Measurements from ENCODE around the gene B9D1. TPM values are rescaled to one million over a fixed set of nuclear protein-coding genes. Genes with fewer than 3 reads are reported as not detected.
A peak's percentile ranks its signal among the peaks of the same experiment; 100 is the strongest.

B9D1 gene
- total RNA-seq, 2 donors from 2014 or later: 4.5 to 7.5 TPM

DNA sequence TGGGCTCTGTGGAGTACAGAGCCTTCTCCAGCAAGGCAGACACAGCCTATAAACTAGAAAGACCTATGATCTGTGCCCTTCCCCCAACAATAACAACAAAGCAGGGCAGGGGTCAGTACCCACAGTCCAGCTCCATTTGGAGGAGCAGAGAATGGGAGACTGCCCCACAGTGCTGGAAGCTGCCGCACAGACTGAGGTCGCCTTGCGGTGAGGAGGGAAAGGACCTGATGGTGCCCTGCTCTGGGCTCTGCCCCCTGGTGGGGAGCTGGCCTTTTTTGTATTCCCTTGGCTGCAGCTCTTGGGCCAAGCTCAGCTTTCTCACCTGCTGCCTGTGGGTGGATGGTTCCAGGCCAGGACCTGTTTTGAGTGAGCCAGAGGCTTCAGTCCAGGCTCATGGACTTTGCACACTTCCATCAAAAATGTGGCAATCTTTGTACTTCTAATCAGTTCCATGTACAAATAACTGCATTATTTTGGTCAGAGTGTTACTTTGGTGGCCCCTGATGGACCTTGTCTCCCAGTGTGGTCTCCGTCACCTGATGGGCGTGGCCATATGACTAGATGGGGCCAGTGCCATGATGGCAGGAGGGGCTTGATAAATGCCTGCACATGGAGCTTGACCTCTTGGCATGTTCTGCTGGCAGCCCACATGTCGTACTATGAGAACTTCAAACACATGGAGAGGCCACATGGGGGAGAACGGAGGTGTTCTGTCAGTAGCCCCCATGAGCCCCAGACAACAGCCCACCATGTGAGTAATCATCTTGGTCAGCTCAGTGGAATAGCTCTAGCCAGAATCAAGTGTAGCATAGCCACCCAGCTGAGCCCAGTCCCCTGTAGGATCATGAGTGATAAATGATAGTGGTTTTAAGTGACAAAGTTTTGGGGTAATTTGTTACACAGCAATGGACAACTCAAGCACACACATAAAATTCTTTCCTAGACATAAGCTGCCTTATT is 24.2 kb downstream of the B9D1 start:
- DNase-seq (ENCODE audit: low spot score in 2 of 2) (peak in 1 of 2 donors; percentile 67), ATAC-seq (peak; percentile 84 to 91)
- no peaks in the 10 kb centered on the region for H3K36me3 Mint-ChIP-seq
- no peaks in the 10 kb centered on the region for H3K9me3 Mint-ChIP-seq
- no peak overlapping the region for H3K27ac Mint-ChIP-seq

- DNase-seq (ENCODE audit: low spot score in 2 of 2) (no peak), ATAC-seq (peak in 1 of 2 donors; percentile 7)
- Mint-ChIP-seq H3K9me3 (no peaks in the 10 kb centered on the region), H3K27ac (no peak overlapping the region), H3K36me3 (no peaks in the 10 kb centered on the region)
These were observed 24.9 kb downstream of the B9D1 start for GRCh38 chr17:19337712-19338023.

GRCh38 chr17:19336938-19337711 is 25.4 kb downstream of the B9D1 start:
- no peak for DNase-seq (ENCODE audit: low spot score in 2 of 2)
- Mint-ChIP-seq H3K27ac (no peak overlapping the region), H3K9me3 (no peaks in the 10 kb centered on the region), H3K36me3 (no peaks in the 10 kb centered on the region)
- no peak for ATAC-seq

DNA sequence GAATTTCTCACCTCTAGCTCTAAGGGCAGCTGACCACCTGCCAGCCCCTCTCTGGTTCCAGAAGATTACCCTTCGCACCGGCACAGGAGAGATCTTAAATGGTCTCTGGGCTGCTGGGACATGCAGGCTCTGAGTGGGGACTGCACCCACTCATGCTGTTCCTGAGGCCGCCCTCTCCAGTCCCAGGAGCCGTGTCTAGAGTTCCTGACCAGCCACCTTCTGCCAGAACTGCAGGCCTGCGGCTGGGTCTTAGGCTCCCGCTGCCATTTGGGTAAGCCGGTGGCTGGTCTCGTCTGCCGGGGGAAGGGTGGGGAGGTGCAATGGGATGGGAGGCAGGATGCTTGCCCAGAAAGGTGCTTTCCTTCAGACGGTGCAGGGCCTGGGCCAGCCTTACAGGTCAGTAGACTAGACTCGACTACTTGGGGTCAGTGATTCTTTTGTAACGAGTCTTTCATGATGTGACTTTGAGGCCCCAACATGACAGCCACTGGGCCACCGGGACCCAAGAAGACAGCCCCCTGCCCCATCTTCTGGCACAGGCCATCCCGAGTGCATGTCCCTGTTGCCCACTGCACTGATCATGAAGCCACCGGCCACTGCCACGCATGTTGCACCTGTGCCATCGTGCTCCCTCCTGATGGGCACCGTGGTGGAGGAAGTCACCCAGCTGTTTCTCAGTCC is 26.4 kb downstream of the B9D1 start:
- ATAC-seq: no peak
- H3K36me3 Mint-ChIP-seq: no peaks in the 10 kb centered on the region
- no peak for DNase-seq (ENCODE audit: low spot score in 2 of 2)
- H3K9me3 Mint-ChIP-seq: no peaks in the 10 kb centered on the region
- no peak overlapping the region for H3K27ac Mint-ChIP-seq

DNA sequence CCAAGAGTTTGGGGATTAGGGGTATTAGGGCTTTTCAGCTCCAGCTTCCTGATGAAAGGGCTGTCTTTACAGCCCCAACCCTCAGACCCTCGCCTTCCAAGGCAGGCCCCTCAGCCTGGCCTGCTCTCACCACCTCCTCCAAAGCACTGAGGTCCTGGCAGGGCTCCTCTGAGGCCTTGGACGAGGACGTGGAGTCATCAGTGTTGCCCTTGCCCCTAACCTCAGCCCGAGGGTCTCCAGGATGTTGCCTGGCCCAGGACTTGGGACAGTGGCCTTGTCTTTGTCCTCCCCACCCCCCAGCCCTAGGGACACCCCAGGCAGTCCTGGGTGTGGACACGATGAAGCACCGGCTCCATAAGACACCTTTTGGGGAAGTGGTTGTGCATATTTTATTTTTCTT is 28.2 kb downstream of the B9D1 start:
- Mint-ChIP-seq H3K9me3 (no peaks in the 10 kb centered on the region), H3K36me3 (no peaks in the 10 kb centered on the region), H3K27ac (no peak overlapping the region)
- ATAC-seq: no peak
- DNase-seq (ENCODE audit: low spot score in 2 of 2): no peak

GRCh38 chr17:19333736-19334290 is 28.7 kb downstream of the B9D1 start:
- no peak for ATAC-seq
- no peak for DNase-seq (ENCODE audit: low spot score in 2 of 2)
- Mint-ChIP-seq H3K9me3 (no peaks in the 10 kb centered on the region), H3K27ac (no peak overlapping the region), H3K36me3 (no peaks in the 10 kb centered on the region)

GRCh38 chr17:19333132-19333440 is 29.4 kb downstream of the B9D1 start:
- Mint-ChIP-seq H3K9me3 (no peaks in the 10 kb centered on the region), H3K36me3 (no peaks in the 10 kb centered on the region)

DNA sequence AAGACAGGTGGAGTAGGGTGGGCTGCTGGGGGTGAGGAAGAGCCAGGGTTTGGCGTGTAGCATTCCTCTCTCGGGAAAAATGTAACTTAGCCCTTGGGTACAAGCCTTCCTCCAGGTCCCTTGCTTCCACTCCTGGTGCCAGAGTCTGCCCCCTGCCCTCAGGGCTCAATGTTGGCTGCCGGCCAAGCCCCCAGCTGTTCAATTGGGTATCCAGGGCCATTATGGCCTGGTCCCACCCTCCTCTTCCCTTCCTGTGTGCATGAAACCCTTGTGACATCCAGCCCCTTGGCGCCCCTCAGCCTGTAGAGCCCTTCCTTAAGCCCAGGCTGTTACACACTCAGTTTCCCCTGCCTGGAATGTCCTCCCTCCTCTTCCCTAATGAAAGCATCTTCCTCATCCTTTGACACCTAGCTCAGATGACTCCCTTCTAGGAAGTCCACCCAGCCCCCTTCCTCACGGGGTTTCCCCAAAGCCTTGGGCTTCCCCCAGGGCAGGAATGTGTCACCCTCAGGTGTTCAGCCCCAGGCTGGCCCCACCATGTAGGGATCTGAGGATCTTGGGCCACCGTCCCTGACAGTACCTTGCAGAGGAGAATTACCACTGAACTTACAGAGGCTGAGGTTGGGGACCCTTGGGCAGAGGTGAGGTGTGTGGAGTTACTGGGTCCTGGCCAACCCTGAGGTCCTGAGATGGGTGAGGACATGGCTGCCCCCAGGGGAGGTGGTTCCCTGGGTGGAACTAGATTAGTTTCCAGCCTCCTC is 30.0 kb downstream of the B9D1 start:
- peak; percentile 53 to 54 for ATAC-seq
- Mint-ChIP-seq H3K36me3 (no peaks in the 10 kb centered on the region), H3K9me3 (no peaks in the 10 kb centered on the region), H3K27ac (no peak overlapping the region)
- DNase-seq (ENCODE audit: low spot score in 2 of 2): no peak

More at GRCh38 chr17:19333132-19333440, 29.4 kb downstream of the B9D1 start:
- no peak overlapping the region for H3K27ac Mint-ChIP-seq
- ATAC-seq (no peak), DNase-seq (ENCODE audit: low spot score in 2 of 2) (no peak)

DNA sequence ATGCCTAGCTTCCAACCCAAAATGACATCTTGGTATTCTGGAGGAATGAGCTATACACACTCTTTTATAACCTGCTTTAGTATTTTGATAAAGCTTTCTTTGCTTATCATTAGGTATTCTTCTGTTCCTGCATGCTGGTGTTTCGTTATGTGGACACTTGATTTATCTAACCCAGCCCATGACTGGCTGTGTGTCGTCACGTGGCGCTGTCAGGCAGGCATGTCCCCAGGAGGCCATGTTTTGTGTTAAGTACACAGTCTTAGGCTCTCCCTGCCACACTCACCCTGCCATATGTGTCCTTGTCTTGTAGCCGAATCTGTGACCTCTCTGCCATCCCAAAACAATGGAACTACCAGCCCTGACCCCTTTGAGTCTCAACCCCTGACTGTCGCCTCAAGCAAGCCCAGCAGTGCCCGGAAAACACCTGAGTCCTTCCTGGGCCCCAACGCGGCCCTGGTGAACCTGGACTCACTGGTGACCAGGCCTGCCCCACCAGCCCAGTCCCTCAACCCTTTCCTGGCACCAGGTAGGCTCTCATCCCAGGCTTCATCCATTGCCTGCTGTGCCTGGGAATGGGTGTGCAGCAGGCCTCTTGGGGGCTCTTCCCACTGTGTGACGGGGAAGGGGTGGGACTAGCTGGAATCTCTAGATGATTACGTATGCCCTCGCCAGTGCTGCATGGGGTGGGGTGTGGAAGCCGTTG is 30.8 kb downstream of the B9D1 start:
- no peaks in the 10 kb centered on the region for H3K36me3 Mint-ChIP-seq
- H3K9me3 Mint-ChIP-seq: no peaks in the 10 kb centered on the region
- H3K27ac Mint-ChIP-seq: no peak overlapping the region
- ATAC-seq (no peak), DNase-seq (ENCODE audit: low spot score in 2 of 2) (peak in 1 of 2 donors; percentile 18)

DNA sequence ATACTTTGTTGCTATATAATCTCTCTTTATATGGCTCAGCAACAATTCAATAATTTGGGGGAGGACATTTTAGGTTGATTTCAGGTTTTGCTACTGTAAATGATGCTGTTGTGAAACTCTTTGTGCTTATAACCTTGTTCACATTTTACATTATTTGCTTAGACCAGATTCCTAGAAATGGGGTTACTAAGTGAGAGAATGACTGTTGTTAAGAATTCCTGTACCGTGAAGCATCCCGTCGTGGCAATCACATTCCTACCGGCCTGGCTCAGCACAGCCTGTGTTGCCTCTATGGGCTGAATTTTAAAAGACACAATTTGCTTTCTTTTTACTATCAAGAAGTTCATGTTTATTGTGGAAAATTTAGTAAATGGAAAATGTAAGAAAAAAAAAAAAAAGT is 31.4 kb downstream of the B9D1 start:
- ATAC-seq (no peak), DNase-seq (ENCODE audit: low spot score in 2 of 2) (no peak)
- Mint-ChIP-seq H3K27ac (no peak overlapping the region), H3K9me3 (no peaks in the 10 kb centered on the region), H3K36me3 (no peaks in the 10 kb centered on the region)

- Mint-ChIP-seq H3K36me3 (peaks cover 0 to under 1% of the 10 kb centered on the region in 2 donors), H3K27ac (no peak overlapping the region), H3K9me3 (peaks cover 0 to 4% of the 10 kb centered on the region in 2 donors)
- ATAC-seq (no peak), DNase-seq (ENCODE audit: low spot score in 2 of 2) (peak in 1 of 2 donors; percentile 20)
These were observed 32.3 kb downstream of the B9D1 start for GRCh38 chr17:19330271-19330670.

DNA sequence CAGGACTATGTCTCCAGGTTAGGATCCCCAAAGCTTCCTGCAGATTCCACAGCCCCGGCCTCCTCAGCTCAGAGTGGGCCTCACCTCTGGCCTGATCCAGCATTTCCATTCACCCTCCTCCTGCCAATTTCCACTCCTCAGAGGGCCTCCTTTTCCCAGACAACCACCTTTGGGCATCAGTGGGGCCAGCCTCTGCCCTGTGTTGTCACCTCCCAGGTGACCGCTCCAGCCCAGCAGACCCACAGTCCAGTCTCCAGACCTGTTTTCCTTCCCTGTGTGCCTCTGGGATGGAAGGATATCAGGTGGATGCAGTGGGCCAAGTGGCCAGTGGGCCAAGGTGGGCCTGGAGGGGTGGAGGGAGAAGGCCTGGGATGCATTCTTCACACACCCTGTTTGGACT is 32.7 kb downstream of the B9D1 start:
- ATAC-seq: no peak
- peaks cover 0 to 5% of the 10 kb centered on the region in 2 donors for H3K36me3 Mint-ChIP-seq
- H3K27ac Mint-ChIP-seq: no peak overlapping the region
- no peak for DNase-seq (ENCODE audit: low spot score in 2 of 2)
- peaks cover 0 to 7% of the 10 kb centered on the region in 2 donors for H3K9me3 Mint-ChIP-seq

DNA sequence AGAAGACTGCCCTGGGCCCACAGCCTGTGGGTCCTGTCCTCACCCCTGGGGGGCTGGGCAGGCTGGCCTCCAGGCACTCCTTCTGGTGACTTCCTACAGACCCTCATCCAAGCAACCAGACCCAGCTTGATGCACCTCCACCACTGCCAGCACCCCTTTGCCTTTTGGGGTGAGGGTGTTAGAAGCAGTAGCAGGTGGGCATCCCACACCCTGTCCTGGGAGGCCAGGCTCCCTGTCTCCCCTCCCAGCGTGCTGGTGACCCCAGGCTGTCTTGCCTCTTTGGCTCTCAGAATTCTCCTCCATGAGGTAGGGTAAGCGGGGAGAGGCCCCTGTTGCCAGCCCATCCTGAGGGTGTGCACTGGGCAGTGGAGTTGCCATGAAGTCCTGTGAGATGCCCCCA is 33.4 kb downstream of the B9D1 start:
- no peak for ATAC-seq
- no peak overlapping the region for H3K27ac Mint-ChIP-seq
- H3K36me3 Mint-ChIP-seq: peaks cover 0 to 8% of the 10 kb centered on the region in 2 donors
- H3K9me3 Mint-ChIP-seq: peaks cover 0 to 7% of the 10 kb centered on the region in 2 donors
- DNase-seq (ENCODE audit: low spot score in 2 of 2): no peak

- Mint-ChIP-seq H3K27ac (no peak overlapping the region), H3K36me3 (peaks cover 0 to 8% of the 10 kb centered on the region in 2 donors), H3K9me3 (peaks cover 0 to 7% of the 10 kb centered on the region in 2 donors)
- ATAC-seq (no peak), DNase-seq (ENCODE audit: low spot score in 2 of 2) (no peak)
These were observed 34.0 kb downstream of the B9D1 start for GRCh38 chr17:19328441-19329061.

DNA sequence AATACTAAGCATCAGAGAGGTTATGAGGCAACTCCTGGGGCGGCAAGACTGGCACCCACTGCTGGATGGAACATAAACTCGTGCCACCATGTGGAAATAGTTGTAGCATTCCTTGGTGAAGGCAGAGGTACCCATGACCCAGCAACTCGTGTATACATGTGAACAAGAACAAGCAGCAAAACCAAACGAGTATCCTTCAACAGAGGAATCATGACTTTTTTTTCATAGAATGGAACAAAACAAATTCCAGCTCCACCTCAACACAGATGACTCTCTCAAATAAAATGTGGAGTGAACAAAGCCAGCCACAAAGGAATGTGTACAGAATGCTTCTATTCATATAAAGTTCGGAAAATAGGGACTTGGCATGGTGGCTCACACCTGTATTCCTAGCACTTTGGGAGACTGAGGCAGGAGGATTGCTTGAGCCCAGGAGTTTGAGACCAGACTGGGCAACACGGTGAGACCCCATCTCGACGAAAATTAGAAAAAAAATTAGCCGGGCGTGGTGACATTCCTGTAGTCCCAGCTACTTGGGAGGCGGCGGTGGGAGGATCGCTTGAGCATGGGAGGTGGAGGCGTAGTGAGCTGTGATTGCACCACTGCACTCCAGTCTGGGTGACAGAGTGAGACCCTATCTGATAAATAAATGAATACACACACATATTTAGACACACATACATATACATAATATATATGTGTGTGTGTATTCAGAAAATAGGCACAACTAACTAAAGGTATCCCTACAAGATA is 35.3 kb downstream of the B9D1 start:
- Mint-ChIP-seq H3K27ac (no peak overlapping the region), H3K9me3 (peaks cover 0 to 7% of the 10 kb centered on the region in 2 donors), H3K36me3 (peaks cover 0 to 8% of the 10 kb centered on the region in 2 donors)
- no peak for ATAC-seq
- DNase-seq (ENCODE audit: low spot score in 2 of 2): no peak
